NCI-H1436 treated with DMSO at 0.1 percent for 48 hours (cell line): ENCODE results near the gene BAG1.

ENCODE experiments used
- DNase-seq: peaks from one replicate; lab custom pipeline; 2025; lab: John Stamatoyannopoulos, UW

The BAG1 gene

DNA sequence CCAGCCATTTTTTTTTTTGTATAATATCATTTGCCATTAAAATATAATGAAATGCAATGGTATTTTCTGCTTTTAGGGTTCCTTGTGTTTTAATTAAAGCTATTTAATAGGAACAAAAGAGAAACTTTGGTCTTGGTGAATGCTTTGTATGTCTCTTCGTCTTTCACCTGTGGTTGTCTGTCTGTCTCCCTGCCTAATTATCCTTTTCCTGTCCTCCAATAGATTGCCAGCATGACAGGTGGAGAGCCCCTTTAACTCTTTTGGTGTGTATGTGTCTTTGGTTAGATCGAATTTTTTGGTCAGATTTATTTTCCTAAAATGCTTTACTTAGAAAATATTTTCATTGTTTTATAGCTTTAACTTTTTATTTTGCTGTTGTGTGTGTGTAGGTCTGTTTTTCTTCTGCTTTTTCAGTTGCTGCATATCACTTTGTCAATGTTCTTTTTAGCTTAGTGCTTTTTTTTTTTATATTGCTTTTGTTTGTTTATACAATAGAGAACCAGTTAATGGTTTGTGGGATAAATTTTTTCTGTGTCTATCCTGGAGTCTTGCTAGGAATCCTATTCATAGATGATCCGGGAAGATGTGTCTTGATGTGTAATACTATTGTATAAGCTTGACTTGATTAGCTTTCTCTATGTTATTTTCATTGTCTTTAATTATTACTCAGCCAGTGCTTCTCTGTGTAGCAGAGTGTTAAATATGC, 8.9 kb upstream of the BAG1 start:
- DNase-seq, result no peak

DNA sequence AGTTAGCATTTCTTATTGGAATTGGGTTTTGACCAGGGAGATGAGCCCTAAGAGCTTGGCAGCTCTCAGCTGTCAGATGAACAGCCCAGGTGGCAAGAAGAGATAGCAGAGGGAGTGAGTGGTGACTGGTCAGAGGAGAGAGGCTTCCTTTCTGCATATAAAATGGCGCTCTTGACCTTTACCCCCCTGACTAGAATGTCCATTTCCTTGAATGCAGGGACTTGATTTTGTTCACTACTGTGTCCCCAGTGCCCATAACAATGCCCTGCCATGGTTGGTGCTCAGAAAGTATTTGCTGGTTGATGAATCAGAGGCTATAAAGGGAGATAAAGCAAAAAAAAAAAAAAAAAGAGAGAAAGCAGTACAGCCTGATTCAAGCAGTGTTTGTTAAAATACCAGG, 7.6 kb upstream of the BAG1 start:
- no peak for DNase-seq

GRCh38 chr9:33270146-33270545, 5.6 kb upstream of the BAG1 start:
- DNase-seq, result no peak

GRCh38 chr9:33267151-33267767, 2.8 kb upstream of the BAG1 start:
- DNase-seq, result no peak

- no peak for DNase-seq
Measured at GRCh38 chr9:33265211-33265865, 830 bp upstream of the BAG1 start.

DNA sequence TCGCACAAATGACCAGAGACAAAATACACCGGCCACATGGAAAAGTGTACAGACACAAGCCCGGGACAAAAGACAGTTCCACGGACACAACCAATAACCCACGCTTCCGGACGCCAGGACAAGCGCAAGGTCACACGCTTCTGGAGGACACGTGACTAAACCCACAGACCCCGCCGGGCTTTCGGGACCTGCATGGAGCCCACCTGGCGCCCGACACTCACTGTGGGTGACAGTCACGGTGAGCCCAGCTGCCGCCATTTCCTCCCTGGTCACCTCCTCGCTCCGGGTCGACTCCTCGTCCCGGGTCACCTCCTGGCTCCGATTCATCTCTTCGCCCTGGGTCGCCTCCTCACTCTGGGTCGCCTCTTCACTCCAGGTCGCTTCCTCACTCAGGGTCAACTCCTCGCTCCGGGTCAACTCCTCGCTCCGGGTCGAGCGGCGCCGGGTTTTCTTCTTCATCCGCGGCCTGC, 470 bp downstream of the BAG1 start:
- no peak for DNase-seq

GRCh38 chr9:33263131-33264002, 1.1 kb downstream of the BAG1 start:
- no peak for DNase-seq

DNA sequence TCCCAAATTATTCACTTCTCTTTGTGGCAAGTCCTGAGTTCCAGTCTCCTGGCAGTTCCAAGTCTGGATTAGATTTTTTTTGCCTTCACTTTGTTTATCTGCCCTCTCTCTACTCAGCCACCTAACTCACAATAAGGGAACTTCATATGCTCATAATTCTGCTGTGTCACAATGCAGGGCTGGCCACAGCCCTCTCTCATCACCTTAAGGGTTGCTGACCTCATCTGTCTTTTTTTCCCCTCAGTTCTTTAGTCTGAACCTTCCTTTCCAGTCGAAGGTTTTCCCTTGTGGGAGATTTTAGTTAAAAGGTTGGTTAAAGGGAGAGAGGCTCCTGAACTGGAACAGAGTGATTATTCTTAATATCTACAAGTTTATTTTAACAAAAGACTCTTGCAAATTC, 4.1 kb downstream of the BAG1 start:
- no peak for DNase-seq

GRCh38 chr9:33257276-33257675, 7.2 kb downstream of the BAG1 start:
- DNase-seq, result no peak

- DNase-seq, result no peak
Measured at GRCh38 chr9:33256236-33256635, 8.3 kb downstream of the BAG1 start.

- DNase-seq, result no peak
Measured at GRCh38 chr9:33255471-33255870, 9.0 kb downstream of the BAG1 start.

GRCh38 chr9:33255014-33255413, 9.5 kb downstream of the BAG1 start:
- DNase-seq, result no peak

DNA sequence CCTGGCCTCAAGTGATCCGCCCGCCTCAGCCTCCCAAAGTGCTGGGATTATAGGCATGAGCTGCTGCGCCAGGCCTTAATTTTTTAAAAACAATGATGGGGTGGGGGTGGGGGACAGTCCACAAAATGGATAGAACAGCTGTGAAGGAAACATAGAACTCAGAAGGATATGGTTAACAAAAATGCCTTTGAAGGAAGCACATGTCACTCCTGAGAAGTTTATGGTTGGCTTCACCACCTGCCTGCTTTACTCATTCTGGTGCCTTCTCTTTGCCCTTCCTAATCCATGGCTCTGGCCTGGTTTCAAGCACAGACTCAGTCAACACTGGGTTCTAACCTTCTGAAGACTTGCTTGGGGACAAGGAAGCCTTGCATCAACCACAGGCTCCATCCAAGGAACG, 10.3 kb downstream of the BAG1 start:
- DNase-seq, result no peak

GRCh38 chr9:33250458-33250995, 14.0 kb downstream of the BAG1 start:
- DNase-seq, result no peak

GRCh38 chr9:33249983-33250382, 14.5 kb downstream of the BAG1 start:
- no peak for DNase-seq

- no peak for DNase-seq
Measured at GRCh38 chr9:33249087-33249658, 15.3 kb downstream of the BAG1 start.

DNA sequence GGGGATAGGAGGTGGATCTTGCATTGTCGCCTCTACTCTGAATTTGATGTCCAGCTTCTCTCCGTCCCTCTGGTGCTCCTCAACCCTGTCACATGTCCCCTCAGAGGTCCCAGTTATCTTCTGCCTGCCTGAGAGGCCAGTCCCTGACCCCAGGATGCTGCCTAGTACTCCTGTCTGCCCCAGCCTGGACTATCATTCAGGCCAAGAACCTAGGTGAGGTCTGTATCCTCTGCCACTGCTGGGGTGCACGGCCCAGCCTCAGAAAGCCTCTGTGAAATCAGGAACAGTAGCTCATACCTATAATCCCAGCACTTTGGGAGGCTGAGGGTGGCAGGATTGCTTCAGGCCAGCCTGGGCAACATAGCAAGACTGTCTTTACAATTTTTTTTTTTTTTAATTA, 15.9 kb downstream of the BAG1 start:
- no peak for DNase-seq

DNA sequence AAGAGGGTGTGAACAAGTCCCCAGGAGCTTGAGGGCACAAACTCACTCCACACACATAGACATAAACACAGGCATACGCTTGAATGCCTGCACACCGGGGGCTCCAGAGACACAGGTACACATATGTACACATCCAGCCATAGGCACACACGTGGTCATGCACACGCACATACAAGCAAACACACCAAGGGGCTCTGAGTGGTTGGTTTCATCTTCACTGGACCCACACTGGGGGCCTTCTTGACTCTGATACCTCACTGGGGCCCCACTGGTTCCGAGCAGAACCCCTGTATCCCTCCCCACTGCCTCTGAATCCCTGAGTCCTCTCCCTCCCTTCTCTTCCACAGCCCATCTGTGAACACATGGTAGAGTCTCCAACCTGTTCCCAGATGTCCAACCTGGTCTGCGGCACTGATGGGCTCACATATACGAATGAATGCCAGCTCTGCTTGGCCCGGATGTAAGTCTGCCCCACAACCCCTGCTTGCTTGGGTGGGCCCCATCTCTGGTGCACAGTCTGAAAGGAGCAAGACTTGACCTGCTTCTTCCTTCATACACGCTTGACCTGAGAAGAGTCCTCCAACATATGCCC, 18.1 kb downstream of the BAG1 start:
- no peak for DNase-seq

DNA sequence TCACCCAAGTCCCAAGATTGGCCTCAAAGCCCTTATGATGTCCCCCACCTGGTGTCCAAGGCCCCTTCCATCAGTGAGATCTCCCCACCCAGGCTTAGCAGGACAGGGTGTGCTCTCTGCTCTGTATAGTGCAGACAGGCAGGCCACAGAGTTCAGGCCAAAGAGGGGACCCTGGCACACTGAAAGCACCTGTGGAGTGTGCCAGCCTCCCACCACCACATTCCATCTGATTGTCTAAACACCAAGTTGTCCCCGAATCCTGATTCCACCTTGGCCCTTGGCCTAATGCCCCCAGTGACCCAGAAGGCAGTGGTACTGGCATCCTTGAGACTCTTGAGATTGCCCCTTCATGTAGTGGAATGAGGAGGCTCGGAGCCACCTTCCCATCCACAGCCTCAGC, 19.2 kb downstream of the BAG1 start:
- no peak for DNase-seq

- DNase-seq, result no peak
Measured at GRCh38 chr9:33244137-33244784, 20.2 kb downstream of the BAG1 start.

DNA sequence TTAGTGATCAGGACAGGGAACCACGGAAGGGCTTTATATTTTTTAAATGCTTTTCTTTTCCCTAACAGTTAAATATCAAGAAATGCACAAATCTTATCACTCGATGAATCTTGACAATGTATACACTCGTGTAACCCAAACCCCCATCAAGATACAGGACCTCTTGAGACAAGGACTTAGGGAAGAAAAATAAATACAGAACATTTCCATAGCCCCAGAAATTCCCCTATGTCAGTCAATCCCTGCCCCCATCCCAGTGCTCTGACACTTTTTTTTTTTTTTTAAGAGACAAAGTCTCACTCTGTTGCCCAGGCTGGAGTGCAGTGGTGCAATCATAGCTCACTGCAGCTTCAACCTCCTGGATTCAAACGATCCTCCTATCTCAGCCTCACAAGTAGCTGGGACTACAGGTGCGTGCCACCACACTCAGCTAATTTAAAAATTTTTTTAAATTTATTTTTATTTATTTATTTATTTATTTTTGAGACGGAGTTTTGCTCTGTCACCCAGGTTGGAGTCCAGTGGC, 21.8 kb downstream of the BAG1 start:
- DNase-seq, result no peak
